Uterus (tissue), 2 donors: ENCODE data around the gene PCDHGA3.

Source experiments
- POLR2A ChIP-seq, 2 donors: fragments of 450-650 bp; IDR thresholded peaks; one replicate each; pipeline ENCODE4 v1.6.1; 2016; ENCODE audit warnings: antibody characterized with exemption in 2 of 2, mild to moderate bottlenecking in 1 of 2, moderate library complexity in 1 of 2
- TF ChIP-seq, protein P1 (sequence below), 4 experiments: fragments of 200-600 bp in 2 of 4; fragments of 450-650 bp in 2 of 4; sonication (generic) in 2 of 4; IDR thresholded peaks; one replicate each; pipeline ENCODE4 v1.5.1; 2016 to 2019; ENCODE audit warnings: antibody characterized with exemption in 4 of 4, mild to moderate bottlenecking in 2 of 4, moderate library complexity in 1 of 4

DNA sequence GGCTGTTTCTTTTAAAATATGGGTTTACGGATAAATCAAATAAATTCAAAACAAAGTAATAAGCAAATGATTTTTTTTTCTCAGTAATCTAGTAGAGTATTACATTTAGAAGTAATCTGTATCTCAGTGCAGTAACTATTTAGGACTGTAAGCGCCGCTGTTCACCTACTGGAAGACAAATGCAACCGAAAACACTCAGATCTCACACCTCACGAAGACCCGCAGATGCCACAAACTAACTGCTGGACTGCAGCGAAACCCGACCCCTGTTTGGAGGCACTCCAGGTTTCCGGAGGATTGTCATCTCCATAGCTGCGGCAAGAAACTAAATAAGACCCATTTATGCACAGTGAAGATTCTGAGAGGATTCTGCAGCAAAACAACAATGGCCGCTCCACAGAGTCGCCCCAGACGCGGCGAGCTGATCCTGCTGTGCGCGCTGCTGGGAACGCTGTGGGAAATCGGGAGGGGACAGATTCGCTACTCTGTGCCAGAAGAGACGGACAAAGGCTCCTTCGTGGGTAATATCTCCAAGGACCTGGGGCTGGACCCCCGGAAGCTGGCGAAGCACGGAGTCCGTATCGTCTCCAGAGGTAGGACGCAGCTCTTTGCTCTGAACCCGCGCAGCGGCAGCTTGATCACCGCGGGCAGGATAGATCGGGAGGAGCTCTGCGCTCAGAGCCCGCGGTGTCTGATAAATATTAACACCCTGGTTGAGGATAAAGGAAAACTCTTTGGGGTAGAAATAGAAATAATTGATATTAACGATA is 49.0 kb downstream of the PCDHGA3 start, which contains the start of gene PCDHGA8:
- TF ChIP-seq, protein P1, sequence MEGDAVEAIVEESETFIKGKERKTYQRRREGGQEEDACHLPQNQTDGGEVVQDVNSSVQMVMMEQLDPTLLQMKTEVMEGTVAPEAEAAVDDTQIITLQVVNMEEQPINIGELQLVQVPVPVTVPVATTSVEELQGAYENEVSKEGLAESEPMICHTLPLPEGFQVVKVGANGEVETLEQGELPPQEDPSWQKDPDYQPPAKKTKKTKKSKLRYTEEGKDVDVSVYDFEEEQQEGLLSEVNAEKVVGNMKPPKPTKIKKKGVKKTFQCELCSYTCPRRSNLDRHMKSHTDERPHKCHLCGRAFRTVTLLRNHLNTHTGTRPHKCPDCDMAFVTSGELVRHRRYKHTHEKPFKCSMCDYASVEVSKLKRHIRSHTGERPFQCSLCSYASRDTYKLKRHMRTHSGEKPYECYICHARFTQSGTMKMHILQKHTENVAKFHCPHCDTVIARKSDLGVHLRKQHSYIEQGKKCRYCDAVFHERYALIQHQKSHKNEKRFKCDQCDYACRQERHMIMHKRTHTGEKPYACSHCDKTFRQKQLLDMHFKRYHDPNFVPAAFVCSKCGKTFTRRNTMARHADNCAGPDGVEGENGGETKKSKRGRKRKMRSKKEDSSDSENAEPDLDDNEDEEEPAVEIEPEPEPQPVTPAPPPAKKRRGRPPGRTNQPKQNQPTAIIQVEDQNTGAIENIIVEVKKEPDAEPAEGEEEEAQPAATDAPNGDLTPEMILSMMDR (IDR thresholded peaks at IDR 0.05) = no peak
- no peak for TF ChIP-seq POLR2A (IDR thresholded peaks at IDR 0.05)
